HL-60 (cell line): ENCODE data around the gene NHERF2.

Experiments used
- DNase-seq, 2 experiments: peaks; one replicate each; pipeline ENCODE4 v3.0.0-alpha.2; 2010 to 2020; ENCODE audit warnings: low read depth in 1 of 2, low spot score in 1 of 2
- H3K27ac ChIP-seq: fragments of 250-450 bp; sonication (Bioruptor Pico); replicated peaks from 2 replicates; pipeline ENCODE4 v1.5.1; 2020; ENCODE audit warnings: mild to moderate bottlenecking, moderate library complexity
- H3K27me3 ChIP-seq: fragments of 250-450 bp; sonication (Bioruptor Pico); 2 replicates; pipeline ENCODE4 v1.5.1; 2021; ENCODE audit warnings: mild to moderate bottlenecking, moderate library complexity; ENCODE audit not compliant: insufficient read depth, poor library complexity, severe bottlenecking
- H3K4me3 ChIP-seq: replicated peaks from 2 replicates; pipeline ENCODE4 v1.5.1; 2011; ENCODE audit warnings: mild to moderate bottlenecking, control low read depth, low read length; ENCODE audit not compliant: insufficient read depth
- POLR2AphosphoS5 ChIP-seq: IDR thresholded peaks from 2 replicates; pipeline ENCODE4 v1.6.1; 2012; ENCODE audit warnings: low read depth
- TF ChIP-seq, protein P1 (sequence below): IDR thresholded peaks from one replicate; pipeline ENCODE4 v1.5.1; 2011; ENCODE audit warnings: low read length, control low read depth, inconsistent platforms; ENCODE audit not compliant: insufficient read depth

The NHERF2 gene

DNA sequence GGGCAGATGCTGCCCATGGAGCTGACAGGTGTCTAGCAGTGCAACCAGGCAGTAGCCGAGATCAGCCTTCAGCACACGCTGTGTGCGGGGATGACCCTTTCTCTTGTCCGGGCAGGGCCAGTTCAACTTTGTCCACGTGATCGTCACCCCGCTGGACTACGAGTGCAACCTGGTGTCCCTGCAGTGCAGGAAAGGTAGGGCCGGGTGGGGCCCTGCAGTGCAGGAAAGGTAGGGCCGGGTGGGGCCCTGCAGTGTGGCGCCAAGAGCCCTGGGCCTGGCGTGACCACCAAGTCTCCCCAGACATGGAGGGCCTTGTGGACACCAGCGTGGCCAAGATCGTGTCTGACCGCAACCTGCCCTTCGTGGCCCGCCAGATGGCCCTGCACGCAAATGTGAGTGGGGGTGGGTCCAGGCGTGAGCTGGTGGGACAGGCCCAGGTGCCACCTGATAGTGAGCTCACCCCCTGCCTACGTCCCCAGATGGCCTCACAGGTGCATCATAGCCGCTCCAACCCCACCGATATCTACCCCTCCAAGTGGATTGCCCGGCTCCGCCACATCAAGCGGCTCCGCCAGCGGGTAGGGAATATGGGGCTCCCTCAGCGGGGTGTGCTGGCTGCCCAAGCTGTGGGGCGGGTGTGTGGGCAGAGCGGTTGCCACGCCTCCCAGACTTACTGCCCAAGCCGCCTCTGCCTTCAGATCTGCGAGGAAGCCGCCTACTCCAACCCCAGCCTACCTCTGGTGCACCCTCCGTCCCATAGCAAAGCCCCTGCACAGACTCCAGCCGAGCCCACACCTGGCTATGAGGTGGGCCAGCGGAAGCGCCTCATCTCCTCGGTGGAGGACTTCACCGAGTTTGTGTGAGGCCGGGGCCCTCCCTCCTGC lies 61.3 kb downstream of the NHERF2 start:
- no peaks in the 10 kb centered on the region for H3K27me3 ChIP-seq
- TF ChIP-seq, protein P1, sequence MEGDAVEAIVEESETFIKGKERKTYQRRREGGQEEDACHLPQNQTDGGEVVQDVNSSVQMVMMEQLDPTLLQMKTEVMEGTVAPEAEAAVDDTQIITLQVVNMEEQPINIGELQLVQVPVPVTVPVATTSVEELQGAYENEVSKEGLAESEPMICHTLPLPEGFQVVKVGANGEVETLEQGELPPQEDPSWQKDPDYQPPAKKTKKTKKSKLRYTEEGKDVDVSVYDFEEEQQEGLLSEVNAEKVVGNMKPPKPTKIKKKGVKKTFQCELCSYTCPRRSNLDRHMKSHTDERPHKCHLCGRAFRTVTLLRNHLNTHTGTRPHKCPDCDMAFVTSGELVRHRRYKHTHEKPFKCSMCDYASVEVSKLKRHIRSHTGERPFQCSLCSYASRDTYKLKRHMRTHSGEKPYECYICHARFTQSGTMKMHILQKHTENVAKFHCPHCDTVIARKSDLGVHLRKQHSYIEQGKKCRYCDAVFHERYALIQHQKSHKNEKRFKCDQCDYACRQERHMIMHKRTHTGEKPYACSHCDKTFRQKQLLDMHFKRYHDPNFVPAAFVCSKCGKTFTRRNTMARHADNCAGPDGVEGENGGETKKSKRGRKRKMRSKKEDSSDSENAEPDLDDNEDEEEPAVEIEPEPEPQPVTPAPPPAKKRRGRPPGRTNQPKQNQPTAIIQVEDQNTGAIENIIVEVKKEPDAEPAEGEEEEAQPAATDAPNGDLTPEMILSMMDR: no peak
- TF ChIP-seq POLR2AphosphoS5: no peak
- H3K27ac ChIP-seq: no peak overlapping the region
- DNase-seq: no peak
- no peak overlapping the region for H3K4me3 ChIP-seq
